DMS79 treated with DMSO at 0.1 percent for 48 hours (cell line): ENCODE results near the gene SH3TC1.

Experiments used
- DNase-seq: peaks from one replicate; lab custom pipeline; 2025; lab: John Stamatoyannopoulos, UW

SH3TC1 gene

DNA sequence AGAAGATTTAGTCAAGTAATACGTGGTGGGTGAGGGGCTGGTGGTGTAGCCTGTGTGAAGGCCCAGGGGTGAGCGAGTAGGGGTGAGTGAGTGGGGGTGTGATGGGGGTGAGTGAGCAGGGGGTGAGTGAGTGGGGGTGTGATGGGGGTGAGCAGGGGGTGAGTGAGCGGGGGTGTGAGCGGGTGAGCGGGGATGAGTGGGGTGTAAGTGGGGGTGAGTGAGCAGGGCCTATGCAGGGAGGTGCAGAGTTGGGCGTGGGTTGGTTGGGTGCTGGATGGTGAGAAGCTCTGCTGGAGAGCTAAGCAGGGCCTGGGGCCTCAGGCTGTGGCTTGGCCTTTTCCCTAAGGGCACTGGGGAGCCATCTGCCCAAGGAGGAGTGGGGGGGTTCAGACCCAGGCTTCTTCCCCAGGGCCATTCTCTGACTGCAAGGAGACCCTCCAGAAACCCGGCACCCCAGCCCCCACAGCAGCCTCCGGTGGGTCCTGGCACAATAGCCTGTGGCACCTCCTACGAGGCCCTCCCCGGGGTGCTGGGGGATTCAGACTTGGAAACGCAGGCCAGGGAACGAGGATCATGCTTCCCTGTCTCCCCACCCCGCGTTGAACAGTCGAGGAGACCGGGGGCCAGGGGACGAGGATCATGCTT is 30.4 kb downstream of the SH3TC1 start:
- DNase-seq: no peak

DNA sequence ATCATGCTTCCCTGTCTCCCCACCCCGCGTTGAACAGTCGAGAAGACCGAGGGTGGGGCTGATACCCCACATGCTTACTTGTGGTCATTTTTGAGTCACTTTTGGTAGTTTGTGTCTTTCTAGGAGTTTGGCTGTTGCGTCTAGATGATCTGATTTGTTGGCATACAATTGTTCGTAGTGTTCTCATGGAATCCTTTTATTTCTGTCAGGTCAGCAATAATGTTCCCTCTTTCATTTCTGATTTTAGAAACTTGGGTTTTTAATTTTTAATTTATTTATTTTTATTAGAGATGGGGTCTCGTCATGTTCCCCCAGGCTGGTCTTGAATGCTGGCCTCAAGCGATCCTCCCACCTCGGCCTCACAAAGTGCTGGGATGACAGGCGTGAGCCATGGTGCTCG is 30.9 kb downstream of the SH3TC1 start:
- DNase-seq: no peak

DNA sequence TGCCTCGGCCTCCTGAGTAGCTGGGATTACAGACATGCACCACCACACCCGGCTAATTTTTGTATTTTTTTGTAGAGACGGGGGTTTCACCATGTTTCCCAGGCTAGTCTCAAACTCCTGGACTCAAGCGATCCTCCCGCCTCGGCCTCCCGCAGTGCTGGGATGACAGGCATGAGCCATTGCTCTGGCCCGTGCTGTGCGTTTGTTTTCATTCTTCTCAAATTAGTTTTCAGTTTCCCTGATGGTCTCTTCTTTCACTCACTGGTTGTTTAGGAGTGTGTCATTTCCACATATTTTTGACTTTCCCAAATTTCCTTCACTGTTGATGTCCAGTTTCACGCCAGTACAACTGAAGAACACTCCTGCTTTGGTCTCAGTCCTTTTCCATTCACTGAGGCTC is 31.8 kb downstream of the SH3TC1 start:
- no peak for DNase-seq

DNA sequence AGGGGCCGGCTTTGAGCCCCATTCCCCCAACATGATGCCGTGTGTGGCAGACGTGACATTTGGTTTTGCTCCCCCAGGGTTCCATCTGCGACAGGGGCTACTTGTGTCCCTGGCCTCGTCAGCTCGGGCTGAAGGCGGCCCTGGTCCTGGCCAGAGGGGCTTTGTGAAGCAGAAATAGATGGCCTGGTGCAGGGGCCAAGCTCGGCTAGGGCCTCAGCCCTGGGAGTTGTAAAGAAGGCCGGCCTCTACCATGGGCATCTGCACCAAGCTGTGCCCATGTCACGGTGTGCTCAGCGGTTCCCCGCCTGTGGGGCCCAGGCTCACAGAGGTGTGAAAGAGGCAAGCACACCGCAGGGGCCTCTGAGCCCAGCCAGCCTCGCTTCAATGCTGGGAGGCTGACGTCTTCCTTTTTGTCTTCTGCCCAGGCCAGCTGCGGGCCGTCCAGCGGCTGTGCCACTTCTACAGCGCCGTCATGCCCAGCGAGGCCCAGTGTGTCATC is 32.5 kb downstream of the SH3TC1 start:
- no peak for DNase-seq

DNA sequence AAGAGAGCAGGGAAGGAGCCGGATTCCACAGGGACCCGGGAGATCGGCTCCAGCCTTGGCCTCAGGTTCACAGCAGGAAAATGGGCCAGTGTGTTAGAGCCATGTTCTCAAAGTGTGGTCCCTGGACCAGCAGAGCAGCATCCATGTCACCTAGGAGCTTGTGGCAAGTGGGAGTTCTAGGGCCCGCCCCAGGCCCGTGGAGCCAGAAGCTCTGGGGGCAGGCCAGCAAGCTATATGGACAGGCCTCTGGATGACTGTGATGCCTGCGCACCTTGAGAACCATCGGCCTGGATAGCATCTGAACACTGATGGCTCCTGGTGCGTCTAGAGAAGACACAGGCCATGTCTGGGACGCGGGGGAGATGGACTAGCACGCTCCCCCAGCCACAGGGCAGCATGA is 33.7 kb downstream of the SH3TC1 start:
- no peak for DNase-seq

DNA sequence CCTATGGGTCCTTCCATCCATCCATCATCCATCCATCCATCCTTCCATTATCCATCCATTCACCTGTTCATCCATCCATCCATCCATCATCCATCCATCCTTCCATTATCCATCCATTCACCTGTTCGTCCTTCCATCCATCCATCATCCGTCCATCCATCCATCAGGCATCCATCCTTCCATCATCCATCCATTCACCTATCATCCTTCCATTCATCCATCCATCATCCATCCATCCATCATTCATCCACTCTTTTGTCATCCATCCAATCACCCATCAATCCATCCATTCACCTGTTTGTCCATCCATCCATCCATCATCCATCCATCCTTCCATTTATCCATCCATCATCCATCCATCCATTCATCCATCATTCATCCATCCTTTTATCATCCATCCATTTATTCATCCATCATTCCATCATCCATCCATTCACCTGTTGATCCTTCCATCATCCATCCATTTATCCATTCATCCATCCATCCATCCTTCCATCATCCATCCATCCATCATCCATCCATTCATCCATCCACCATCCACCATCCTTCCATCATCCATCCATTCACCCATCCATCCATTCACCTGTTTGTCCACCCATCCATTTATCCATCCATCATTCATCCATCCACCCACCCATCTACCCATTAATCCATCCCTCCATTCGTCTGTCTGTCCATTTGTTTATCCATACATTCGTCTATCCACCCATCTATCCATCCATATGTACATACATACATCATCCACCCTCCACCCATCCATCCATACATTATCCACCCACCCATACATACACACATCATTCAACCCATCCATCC is 34.8 kb downstream of the SH3TC1 start:
- no peak for DNase-seq

DNA sequence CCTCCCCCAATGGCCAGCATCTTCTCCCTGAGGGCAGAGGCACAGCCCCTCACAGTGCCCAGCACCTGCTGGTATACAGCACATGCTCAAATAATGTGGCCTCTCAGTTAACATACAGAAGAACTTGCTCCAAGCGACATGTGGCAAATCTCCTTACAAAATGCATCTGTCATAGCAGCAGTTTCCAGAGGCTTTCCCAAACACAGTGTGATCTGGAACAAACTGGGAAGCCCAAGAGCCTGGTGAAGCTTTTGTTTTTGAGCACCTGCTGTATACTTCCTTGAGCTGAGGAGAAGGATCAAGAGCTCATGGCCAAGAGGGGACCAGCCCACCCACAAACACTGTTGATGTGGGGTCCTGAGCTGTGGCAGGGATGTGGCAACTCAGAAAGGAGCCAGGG is 35.6 kb downstream of the SH3TC1 start:
- no peak for DNase-seq

DNA sequence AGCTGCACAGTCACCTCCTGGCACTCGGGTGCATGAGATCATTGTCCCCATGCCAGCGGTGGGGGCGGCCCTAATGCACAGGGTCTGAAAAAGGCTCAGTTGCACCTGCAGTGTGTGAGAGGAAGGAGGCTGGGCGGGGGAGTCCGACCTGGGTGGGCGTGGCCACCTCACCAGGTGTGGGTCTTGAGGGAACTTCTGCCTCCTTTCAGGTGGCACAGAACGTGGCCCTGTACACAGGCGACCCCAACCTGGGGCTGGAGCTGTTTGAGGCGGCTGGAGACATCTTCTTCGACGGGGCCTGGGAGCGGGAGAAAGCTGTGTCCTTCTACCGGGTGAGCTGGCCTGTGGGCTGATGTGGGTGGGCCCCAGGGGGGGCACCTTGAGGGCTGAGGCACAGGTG is 36.1 kb downstream of the SH3TC1 start:
- DNase-seq: peak; percentile 52

DNA sequence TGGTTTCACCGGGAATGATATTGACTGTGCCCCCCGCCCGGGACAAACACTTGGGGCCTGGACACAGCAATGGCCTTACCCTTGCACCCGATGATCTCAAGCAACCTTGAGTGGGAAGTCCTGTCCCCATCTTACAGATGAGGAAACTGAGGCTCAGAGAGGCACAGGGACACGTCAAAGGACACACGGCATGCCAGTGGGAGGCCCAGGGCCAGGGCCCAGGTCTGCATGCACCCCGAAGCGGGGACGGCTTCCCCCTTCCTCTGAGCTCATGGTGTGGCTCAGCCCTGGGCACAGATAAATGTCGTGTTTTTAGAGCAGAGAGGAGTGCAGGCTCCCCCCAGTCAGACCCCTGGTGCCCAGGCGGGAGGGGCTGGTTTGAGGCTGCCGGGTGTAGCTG is 36.6 kb downstream of the SH3TC1 start:
- no peak for DNase-seq

DNA sequence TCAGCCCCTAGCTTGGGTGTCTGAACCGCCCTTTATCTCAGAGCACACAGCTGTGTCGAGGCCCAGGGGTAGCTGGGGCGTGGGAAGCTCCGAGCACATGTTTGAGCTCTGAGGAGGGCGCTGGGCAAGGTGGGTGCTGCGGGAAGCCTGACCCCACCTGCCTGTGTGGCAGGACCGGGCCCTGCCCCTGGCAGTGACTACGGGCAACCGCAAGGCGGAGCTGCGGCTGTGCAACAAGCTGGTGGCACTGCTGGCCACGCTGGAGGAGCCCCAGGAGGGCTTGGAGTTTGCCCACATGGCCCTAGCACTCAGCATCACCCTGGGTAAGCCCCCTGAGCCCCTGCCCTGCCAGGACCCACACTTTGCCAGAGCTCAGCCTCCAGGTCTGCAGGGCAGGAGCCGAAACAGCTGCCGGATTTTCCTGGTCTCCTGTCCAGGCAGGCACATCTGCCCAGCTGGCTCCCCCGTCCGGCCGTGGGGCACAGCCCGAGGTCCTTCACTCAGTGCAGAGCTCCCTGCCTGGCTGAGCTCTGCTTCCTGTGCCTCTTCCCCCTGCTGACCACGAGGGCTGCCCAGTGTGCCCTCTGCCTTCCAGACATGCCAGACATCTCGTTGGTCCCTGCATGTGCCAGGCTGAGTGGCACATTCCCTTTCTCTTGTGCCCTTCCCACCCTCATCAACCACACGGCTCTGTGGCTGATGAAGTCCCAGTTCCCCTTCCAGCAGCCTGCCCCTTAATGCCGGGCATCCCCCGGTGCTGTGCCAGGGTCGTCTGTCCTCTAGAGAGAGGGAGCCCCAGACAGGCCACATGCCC is 37.2 kb downstream of the SH3TC1 start:
- DNase-seq: no peak

DNA sequence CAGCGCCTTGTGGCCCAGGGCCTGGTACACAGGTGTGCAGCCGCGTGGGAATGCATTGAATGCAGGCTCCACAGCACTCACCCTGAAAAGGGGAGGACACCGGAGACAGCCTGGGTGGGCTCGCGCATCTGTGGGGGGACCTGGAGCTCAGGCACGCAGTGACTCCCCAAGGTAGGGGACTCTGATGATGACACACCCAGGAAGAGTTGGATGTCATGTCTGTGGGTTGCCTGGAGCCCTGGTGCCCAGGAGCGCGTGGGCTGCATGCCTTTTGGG is 37.8 kb downstream of the SH3TC1 start:
- no peak for DNase-seq

DNA sequence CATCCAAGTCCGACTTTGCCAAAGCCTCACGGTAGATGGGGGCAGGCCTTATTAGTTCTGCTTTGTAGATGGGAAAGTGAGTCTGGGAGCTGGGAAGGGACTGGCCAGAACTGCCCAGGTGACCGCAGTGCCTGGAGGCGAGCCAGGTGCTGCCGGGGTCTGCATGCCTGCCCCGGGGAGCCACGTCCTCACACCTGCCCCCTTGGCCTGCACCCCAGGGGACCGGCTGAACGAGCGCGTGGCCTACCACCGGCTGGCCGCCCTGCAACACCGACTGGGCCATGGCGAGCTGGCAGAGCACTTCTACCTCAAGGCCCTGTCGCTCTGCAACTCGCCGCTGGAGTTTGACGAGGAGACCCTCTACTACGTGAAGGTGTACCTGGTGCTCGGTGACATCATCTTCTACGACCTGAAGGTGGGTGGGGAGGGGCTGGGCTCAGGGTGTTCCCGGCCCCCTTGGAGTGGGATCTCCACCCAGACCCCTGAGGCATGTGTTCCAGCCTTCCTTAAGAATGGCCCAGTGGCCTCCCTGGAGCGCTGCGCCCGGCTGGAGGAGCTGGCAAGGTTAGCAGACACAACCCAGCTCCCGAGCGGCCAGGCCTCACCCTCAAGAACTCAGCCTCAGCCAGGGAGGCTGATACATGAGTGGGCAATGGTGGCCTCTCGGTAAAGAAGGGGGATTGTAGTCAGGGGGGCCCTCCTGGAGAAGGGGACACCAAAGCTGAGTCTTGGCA is 38.3 kb downstream of the SH3TC1 start:
- no peak for DNase-seq

DNA sequence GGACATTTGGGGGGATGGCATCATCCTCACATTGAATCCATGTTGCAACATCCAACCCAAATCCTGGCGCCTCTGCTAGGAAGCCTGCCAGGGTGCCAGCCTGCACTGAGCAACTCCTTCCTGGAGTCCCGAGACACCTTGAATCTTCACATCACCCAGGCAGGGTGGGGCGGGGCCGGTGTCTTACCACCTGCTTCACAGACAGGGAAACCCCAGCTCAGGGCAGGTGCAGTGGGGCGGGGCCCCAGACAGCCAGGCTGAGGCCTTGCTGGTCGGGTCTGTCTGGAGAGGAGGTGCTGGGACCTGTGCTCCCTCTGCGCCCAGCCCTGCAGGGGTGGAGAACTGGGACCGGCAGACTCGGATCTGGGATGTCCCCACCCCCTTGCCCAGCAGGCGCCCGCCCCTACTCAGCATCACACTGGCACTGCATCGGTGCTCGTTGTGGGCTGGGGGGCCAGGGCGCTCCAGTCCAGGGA is 39.0 kb downstream of the SH3TC1 start:
- DNase-seq: no peak

DNA sequence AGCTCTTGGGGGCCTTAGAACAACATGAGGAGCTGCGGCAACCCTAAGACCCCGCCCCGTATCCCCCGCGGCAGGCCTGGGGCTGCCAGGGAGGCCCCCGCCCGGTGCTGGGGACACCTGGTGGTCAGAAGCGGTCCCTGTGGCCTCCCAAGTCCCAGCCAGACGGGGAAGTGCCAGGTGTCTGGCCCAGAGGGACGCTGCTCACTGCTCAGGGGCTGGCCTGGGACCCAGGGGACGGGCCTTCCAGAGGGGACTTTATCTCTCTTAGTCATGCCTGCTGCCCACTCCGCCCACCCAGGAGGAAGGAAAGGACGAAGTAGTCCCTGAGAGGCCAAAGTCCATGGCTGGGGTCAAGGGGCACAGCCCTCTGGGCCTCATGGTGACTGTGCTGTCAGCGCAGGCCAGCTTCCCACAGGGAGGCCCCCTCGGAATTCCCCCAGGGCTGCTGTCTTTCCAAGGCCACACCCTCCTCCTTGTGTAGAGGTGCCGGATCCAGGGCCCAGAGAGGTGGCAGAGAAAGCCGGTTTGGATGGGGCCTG is 39.5 kb downstream of the SH3TC1 start:
- no peak for DNase-seq

DNA sequence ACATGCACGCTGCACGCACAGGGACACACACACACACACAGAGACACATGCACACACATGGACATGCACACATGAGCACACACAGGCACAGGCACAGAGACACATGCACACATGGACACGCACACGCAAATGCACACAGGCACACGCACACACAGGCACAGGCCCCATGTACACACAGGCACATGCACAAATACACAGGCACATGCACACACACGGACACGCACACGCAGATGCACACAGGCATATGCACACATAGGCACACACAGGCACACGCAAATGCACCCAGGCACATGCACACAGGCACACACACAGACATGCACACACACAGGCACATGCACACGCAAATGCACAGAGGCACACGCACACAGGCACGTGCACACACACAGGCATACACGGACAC is 40.1 kb downstream of the SH3TC1 start:
- no peak for DNase-seq

DNA sequence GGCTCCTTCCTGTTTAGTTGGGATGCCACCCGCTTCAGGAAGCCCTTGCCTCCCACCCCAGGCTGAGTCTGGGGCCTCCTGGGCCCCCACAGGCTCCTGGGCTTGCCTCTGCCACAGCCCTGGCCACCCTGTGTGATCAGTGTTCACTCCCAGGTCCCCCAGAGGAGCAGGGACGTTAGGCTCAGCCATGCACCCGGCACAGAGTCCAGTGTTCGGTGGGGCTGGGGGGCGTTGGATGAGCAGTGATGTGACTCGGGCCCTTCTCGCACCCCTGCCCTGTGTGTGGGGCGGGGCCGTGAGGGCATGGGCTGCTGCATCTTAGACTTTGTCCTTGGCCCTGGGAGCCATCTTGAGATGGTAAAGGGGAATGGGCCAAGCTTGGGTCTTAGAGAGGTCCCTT is 40.6 kb downstream of the SH3TC1 start:
- DNase-seq: no peak

DNA sequence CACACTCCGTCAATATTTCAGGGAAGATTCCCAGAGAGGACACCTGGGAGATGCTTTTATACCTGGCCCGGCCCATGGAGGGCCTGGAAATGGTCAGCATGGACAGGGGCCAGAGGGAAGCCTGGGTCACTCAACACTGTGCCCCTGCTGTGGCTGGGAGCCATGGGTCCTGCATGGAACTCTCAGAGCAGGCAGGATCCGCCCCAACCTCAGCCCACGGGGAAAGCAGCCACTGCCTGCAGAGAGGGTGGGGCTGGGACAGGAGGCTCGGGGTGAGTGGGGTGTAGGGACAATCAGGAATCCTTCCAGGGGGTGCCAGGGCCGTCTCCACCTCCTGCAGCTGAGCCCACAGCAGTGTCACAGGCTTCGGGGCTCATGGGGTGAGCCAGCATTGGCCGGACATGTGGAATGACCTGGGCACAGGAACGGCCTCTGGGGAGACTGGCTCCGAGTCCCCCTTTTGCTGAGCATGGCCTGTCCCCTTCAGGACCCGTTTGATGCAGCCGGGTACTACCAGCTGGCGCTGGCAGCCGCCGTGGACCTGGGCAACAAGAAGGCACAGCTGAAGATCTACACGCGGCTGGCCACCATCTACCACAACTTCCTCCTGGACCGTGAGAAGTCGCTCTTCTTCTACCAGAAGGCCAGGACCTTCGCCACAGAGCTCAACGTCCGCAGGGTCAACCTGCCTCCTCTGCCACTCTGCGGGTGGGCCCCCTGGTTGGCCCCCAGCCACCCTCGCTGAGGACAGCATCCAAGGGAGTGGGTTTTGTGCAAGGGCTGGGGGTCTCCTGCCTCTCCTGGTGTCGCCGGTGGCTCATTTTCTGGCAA is 41.3 kb downstream of the SH3TC1 start:
- no peak for DNase-seq

DNA sequence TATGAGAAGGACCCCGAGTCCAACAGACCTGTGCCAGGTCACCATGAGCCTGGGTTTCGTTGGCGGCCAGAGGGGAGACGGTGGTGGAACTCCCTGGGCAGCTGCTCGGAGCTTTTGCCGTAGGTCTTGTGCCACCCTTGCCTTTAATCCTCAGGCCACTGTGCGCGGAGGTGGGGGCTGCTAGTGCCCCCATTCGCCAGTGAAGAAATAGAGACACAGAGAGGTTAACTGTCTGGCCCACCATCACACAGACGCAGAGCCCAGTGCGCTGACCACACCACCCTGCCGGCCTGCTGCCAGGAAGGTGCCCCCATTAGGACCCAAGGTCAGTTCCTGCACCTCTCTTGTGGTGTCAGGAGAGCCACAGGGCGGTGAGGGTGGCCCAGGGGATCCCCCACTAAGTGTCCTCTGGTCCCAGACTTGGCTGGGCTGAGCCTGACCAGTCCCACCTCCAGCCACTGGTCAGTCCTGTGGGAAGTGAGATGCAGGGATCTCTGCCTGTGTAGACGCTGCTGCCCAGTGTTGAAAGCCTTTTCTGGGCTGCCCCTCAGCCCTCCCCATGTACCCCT is 42.2 kb downstream of the SH3TC1 start:
- no peak for DNase-seq

DNA sequence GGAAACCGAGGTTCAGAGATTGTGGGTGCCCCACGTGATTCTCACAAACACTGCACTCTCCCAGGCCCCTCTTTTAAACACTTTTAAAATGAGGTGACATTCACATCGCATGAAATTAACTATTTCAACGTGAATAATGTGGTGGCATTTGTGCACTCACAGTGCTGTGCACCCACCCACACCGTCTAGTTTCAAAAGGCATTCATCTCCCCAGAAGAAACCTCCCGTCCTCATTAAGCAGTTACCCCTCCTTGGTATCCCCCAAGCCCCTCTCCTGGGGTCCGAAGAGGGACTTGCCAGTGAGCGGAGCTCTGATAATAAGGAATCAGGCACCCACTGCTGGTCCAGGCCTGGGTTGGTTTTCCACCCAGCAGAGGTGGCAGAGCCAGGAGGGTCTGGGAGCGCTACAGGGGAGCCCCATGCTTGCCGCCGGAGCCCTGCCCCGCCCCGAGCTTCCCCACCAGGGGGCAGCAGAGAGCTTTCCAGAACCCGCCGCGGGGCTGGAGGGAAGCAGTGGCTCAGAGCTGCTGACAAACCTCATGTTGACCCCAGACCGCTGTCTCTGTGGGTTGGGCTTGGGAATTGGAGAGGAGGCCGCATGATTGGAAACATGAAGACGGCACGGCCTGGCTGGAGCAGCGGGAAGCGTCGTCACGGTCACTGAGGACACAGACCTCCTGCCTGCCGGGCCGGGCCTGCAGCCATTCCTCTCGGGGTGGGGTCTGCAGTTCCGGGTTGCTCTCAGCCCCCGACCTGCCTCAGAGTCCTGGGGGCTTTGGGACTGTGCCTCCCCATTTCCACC is 43.0 kb downstream of the SH3TC1 start:
- peak; percentile 45 for DNase-seq
